Naive thymus-derived CD8-positive, alpha-beta T cell (primary cell): Measurements from ENCODE around the gene FAM185A. TPM values are rescaled to one million over a fixed set of nuclear protein-coding genes. Genes with fewer than 3 reads are reported as not detected.
A peak's percentile ranks its signal among the peaks of the same experiment; 100 is the strongest.

Source experiments
- ATAC-seq, 2 donors: fragments of 150-1000 bp; cut with Tn5 transposase in 1 of 2; sonication (Bioruptor Pico), chemical (Tn5 transposase) in 1 of 2; 1 replicate in 1 of 2; 2 replicates in 1 of 2; pipeline ENCODE4 v1.10.0; 2021; ENCODE audit warnings: mild to moderate bottlenecking in 2 of 2, moderate library complexity in 2 of 2
- POLR2A ChIA-PET: fragments of 350-600 bp; sonication (Branson Sonifier 250); formaldehyde crosslinking; loops from one replicate; lab custom pipeline; 2021; ENCODE audit warnings: antibody characterized with exemption; lab: Charles Lee
- DNase-seq, 10 donors: peaks; one replicate each; pipeline versions ENCODE4 v3.0.0 to v3.0.0-alpha.2; 2020 to 2022
- H3K27ac Mint-ChIP-seq, 10 donors: one replicate each; pipeline ENCODE4 v1.8.0; 2020 to 2022; ENCODE audit warnings: mild to moderate bottlenecking in 10 of 10, mixed read lengths in 10 of 10, moderate library complexity in 4 of 10, inconsistent platforms in 1 of 10
- H3K27me3 Mint-ChIP-seq, 5 donors: one replicate each; pipeline ENCODE4 v1.8.0; 2021 to 2022; ENCODE audit warnings: mixed read lengths in 5 of 5
- H3K36me3 Mint-ChIP-seq, 3 donors: one replicate each; pipeline ENCODE4 v1.8.0; 2020 to 2022; ENCODE audit warnings: mixed read lengths in 3 of 3, mild to moderate bottlenecking in 2 of 3, inconsistent platforms in 1 of 3
- H3K4me1 Mint-ChIP-seq, 4 donors: one replicate each; pipeline ENCODE4 v1.8.0; 2021 to 2022; ENCODE audit warnings: mixed read lengths in 4 of 4
- H3K4me3 Mint-ChIP-seq, 10 donors: one replicate each; pipeline ENCODE4 v1.8.0; 2020 to 2022; ENCODE audit warnings: mild to moderate bottlenecking in 10 of 10, mixed read lengths in 10 of 10, moderate library complexity in 6 of 10, inconsistent platforms in 1 of 10
- H3K9me3 Mint-ChIP-seq, 9 donors: one replicate each; pipeline ENCODE4 v1.8.0; 2020 to 2022; ENCODE audit warnings: mixed read lengths in 9 of 9, mild to moderate bottlenecking in 3 of 9, inconsistent platforms in 1 of 9, moderate library complexity in 1 of 9
- polyA plus RNA-seq, 3 donors: library from polyadenylated mRNA; unstranded; fragments of 300-500 nt; fragmentation: Illumina TruSeq; gene quantifications; one replicate each; pipeline ENCODE4 v1.2.3, GENCODE V29; 2021
- total RNA-seq, 8 experiments: library from RNA in 2 of 8; stranded (reverse) in 2 of 8; gene quantifications; one replicate each; pipeline ENCODE4 v1.2.3 and lab custom pipeline; 2021 to 2026

The FAM185A gene
- total and polyA plus RNA-seq, 5 experiments from 2014 or later, result 6.2 to 11.6 (median 7.1) TPM

DNA sequence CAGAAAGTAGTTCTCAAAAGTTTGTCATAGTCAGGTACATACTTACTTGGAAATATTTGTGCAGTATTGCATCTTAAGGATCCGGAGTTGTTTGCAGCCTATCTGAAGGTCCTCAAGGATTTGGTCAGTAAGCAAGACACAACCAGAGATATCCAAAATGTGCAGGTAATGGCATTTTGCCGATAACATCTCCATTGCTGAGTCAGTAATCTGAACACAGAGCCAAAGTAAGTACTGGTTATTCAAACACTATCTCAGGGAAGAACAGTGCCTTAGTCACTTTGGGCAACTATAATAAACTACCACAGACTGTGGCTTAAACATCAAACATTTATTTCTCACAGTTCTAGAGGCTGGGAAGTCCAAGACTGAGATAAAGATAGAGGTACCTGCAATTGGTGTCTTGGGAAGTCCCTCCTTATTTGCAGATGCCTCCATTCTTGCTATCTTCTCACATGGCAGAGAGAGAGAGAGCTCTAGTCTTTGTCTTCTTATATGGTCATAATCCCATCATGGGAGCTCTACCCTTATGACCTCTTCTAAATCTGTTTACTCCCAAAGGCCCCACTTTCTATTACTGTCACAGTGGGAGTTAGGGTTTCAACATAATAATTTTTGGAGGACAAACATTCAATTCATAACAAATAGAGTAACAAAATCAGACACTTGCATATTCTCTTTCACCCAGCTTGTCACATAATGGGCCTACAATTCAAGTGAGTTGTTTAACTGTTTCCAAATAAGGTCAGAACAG is 73.4 kb downstream of the FAM185A start:
- POLR2A ChIA-PET, result no interaction called here
- Mint-ChIP-seq H3K27ac (no peak overlapping the region), H3K4me3 (no peak overlapping the region), H3K9me3 (no peaks in the 10 kb centered on the region), H3K36me3 (peaks cover 4 to 33% (median 30%) of the 10 kb centered on the region in 3 donors), H3K27me3 (no peaks in the 10 kb centered on the region), H3K4me1 (no peaks in the 10 kb centered on the region)
- DNase-seq (no peak), ATAC-seq (no peak)

DNA sequence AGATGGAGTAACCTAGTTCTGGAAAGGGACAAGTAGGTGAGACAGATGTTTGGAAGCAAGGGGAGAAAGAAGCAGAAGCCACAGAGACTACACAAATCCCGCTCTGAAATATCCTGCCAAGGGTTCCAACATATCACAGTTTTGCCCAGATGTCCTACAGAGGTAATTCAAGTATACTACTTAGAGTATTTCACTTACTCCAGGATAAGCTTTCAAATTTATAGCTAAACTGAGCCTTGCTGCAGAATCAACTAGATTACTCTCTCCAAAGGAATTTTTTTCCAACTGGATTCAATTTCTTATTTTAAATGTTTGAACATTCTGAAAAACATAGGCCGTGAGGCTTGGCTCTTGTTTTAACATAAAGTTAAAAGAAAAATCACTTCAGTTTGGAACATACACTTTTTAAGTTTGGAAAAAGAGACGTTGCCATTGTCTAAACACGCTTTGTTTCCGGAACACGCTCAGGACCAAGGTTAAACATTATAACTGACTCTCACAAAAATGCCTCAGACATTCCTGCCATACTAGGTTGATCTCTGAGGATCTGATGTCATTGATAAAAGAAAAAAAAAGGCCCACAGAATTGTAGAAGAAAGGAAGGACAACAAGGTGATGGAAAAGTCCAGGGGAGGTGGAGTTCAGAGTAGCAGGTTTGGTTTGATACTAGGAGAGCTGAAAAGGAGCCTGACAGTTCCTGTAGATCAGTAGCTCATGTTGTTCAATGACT is 74.8 kb downstream of the FAM185A start:
- Mint-ChIP-seq H3K9me3 (no peaks in the 10 kb centered on the region), H3K4me3 (no peak overlapping the region), H3K36me3 (peaks cover 4 to 39% (median 36%) of the 10 kb centered on the region in 3 donors), H3K27ac (peak overlapping the region in 1 of 10 donors; percentile 39), H3K27me3 (no peaks in the 10 kb centered on the region), H3K4me1 (no peaks in the 10 kb centered on the region)
- POLR2A ChIA-PET, result no interaction called here
- ATAC-seq, result no peak
- no peak for DNase-seq

DNA sequence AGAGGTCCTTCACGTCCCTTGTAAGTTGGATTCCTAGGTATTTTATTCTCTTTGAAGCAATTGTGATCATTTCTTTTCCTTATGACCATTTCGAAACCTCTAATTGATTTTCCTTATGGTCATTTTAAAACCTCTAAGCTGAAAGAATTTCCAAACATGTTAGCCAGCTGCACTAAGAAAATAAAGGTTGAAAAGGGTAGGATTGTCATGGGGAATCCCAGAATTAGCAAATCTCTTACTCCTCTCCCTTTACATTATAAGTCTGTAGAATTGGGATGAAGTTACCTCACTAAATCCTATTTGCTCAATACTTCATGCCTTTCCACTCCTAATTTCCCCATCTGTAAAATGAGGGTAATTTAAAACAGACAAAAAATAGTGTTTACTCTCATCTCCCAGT is 79.5 kb downstream of the FAM185A start:
- H3K4me1 Mint-ChIP-seq, result peaks cover 0 to 2% (median 0%) of the 10 kb centered on the region in 4 donors
- no peaks in the 10 kb centered on the region for H3K27me3 Mint-ChIP-seq
- POLR2A ChIA-PET, result no interaction called here
- ATAC-seq, result no peak
- DNase-seq, result no peak
- no peaks in the 10 kb centered on the region for H3K9me3 Mint-ChIP-seq
- no peak overlapping the region for H3K27ac Mint-ChIP-seq
- peaks cover 0 to 47% (median 33%) of the 10 kb centered on the region in 3 donors for H3K36me3 Mint-ChIP-seq
- no peak overlapping the region for H3K4me3 Mint-ChIP-seq

DNA sequence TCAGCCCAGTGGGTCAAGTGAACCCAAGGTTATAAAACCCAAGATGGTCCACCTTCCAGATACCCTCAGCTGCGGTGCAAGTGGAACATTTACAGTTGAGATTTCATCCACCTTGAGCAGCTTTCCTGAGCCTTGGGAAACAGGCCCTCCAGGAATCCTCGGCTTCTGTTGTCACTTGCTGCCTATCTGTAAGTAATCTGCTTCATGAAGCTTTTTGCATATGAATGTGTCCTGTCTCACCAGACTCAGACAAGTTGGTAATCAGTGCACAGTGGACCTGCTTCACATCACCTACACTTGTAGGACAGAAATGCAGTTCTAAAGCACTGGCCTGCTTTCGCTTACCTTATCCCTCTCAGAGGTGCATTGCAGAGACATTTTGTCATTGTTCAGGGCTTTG is 80.3 kb downstream of the FAM185A start:
- Mint-ChIP-seq H3K9me3 (no peaks in the 10 kb centered on the region), H3K36me3 (peaks cover 0 to 45% (median 33%) of the 10 kb centered on the region in 3 donors), H3K27ac (no peak overlapping the region), H3K27me3 (no peaks in the 10 kb centered on the region), H3K4me3 (peak overlapping the region in 1 of 10 donors; percentile 42), H3K4me1 (peaks cover 0 to 2% (median 0%) of the 10 kb centered on the region in 4 donors)
- POLR2A ChIA-PET, result no interaction called here
- ATAC-seq (no peak), DNase-seq (no peak)

DNA sequence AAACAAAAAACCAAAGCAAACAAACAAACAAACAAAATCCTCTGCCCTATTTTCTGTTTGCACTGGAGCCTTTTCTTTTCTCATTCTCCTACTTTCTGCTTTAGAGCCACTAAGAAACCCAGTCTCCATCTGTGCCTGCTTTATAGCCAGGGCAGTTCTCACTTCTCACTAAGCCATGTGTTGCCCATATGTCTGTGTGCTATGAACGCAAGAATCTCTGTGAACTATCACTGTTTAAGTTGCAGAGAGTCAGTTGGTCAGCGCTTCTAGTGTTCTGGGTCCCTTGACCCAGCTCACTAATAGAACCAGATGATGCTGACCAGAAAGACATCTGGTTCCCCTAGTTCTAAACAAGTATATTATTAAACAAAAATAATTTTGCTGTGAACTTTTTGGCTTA is 81.4 kb downstream of the FAM185A start:
- DNase-seq, result no peak
- Mint-ChIP-seq H3K9me3 (no peaks in the 10 kb centered on the region), H3K4me3 (no peak overlapping the region), H3K27me3 (no peaks in the 10 kb centered on the region), H3K27ac (no peak overlapping the region), H3K4me1 (peaks cover 0 to 2% (median 0%) of the 10 kb centered on the region in 4 donors), H3K36me3 (peaks cover 0 to 48% (median 33%) of the 10 kb centered on the region in 3 donors)
- no peak for ATAC-seq
- POLR2A ChIA-PET, result no interaction called here

DNA sequence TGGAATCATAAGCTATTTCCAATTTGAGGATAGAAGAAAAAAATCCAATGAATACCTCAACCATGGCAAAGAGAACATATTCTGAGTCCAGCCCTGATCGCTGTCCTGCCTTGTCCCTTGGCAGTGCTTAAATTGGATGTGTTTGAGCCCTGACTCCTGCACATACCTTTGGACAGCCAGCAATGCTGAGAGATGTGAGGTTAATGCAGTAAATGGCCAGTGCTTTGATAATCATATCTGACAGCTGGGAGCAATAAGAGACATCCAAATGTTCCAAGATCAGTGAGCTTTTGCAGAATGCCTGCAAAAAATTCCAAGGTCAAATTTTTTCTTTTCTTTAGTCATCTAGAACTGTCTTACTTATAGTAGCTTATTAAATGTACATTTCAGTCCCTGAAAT is 83.9 kb downstream of the FAM185A start:
- H3K27me3 Mint-ChIP-seq, result no peaks in the 10 kb centered on the region

DNA sequence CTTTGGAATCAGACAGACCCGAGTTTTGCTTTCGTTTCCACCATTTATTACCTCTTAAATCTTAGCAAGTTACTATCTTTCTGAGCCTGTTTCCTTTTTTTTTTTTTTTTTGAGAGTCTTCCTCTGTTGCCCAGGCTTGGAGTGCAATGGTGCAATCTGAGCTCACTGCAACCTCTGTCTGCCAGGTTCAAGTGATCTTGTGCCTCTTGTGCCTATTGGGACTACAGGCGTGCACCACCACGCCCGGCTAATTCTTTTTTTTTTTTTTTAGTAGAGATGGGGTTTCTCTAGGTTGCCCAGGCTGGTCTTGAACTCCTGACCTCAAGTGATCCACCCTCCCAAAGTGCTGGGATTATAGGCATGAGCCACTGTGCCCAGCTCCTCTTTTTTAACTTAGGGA is 84.5 kb downstream of the FAM185A start:
- Mint-ChIP-seq H3K27ac (no peak overlapping the region), H3K27me3 (no peaks in the 10 kb centered on the region), H3K36me3 (peaks cover 3 to 50% (median 28%) of the 10 kb centered on the region in 3 donors), H3K4me1 (peaks cover 0 to 2% (median 0%) of the 10 kb centered on the region in 4 donors), H3K4me3 (no peak overlapping the region), H3K9me3 (no peaks in the 10 kb centered on the region)
- no peak for ATAC-seq
- POLR2A ChIA-PET, result no interaction called here
- DNase-seq, result no peak

More for the DNA sequence above, 83.9 kb downstream of the FAM185A start:
- ATAC-seq, result no peak
- POLR2A ChIA-PET, result no interaction called here
- Mint-ChIP-seq H3K36me3 (peaks cover 3 to 52% (median 31%) of the 10 kb centered on the region in 3 donors), H3K4me3 (no peak overlapping the region), H3K9me3 (no peaks in the 10 kb centered on the region), H3K4me1 (peaks cover 0 to 2% (median 0%) of the 10 kb centered on the region in 4 donors), H3K27ac (no peak overlapping the region)
- DNase-seq, result no peak

DNA sequence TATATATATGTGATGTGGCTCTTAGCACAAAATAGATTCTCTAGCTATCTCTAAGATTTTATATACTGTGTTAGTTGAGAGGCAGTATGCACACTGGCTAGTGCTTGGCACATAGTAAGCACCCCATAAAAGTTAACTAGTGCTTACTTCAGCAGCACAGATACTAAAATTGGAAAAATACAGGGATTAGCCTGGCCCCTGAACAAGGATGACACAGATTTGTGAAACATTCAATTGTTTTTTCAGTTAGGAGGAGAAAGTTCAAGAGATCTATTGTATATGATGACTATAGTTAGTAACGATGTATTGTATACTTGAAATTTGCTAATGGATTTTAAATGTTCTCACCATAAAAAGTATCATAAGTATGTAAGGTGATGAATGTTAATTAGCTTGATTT is 85.7 kb downstream of the FAM185A start:
- DNase-seq (no peak), ATAC-seq (no peak)
- H3K27ac Mint-ChIP-seq, result no peak overlapping the region
- H3K4me1 Mint-ChIP-seq, result peaks cover 0 to 2% (median 0%) of the 10 kb centered on the region in 4 donors
- no peaks in the 10 kb centered on the region for H3K9me3 Mint-ChIP-seq
- POLR2A ChIA-PET, result no interaction called here
- H3K27me3 Mint-ChIP-seq, result no peaks in the 10 kb centered on the region
- peaks cover 3 to 44% (median 21%) of the 10 kb centered on the region in 3 donors for H3K36me3 Mint-ChIP-seq
- no peak overlapping the region for H3K4me3 Mint-ChIP-seq

DNA sequence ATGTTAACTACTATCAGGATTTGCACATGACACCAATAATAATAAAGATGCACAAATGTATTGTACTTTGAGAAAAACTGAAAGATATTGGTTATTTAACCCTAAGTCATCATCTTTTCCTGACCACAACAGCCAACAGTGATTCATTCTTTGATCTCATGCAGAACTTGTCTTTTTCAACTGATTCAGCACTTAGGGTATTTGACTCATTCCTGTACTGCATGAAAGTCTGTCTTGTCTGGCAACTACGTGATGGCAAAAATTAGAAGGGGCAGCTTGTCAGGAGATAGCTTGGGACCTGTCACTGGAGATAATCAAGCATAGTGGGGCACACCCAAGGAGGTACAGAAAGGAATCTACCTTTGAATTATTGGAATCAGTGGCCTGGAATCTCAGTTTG is 86.2 kb downstream of the FAM185A start:
- no peak for ATAC-seq
- POLR2A ChIA-PET, result no interaction called here
- no peaks in the 10 kb centered on the region for H3K9me3 Mint-ChIP-seq
- no peaks in the 10 kb centered on the region for H3K27me3 Mint-ChIP-seq
- peaks cover 0 to under 1% (median 0%) of the 10 kb centered on the region in 4 donors for H3K4me1 Mint-ChIP-seq
- no peak for DNase-seq
- peaks cover 3 to 42% (median 19%) of the 10 kb centered on the region in 3 donors for H3K36me3 Mint-ChIP-seq
- no peak overlapping the region for H3K27ac Mint-ChIP-seq
- H3K4me3 Mint-ChIP-seq, result no peak overlapping the region

DNA sequence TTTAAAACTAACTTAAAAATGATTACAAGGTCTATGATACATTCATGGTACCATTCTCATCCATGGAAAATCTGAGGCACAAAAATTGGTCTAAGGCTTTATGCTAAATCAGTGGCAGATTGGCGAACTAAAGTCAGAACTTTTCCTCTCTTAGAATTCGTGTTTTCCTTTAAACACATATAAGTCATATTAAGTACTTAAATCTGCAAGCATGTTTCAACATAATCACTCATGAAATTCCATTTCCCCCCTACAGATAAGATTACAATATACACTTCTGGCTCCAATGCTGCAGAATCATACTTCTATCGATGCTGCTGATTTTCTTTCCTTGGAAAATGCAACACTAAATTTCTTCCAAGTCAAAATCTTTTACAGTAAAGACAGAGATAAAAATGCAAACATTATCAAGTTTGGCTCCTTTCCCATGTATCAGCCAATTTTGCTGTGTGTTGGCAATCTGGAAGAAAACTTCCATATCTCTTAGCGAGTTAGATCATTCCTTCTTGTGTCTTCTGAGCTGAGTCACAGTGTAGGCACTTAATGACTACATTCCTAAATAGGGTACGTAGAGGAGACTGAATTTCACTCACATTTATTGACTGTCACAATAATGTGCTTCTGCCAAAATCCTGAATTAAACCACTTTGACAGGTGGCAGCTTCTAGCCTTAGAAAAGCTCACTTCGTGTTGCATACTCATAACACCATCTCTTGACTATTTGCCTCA is 87.6 kb downstream of the FAM185A start:
- H3K9me3 Mint-ChIP-seq, result no peaks in the 10 kb centered on the region
- no peaks in the 10 kb centered on the region for H3K27me3 Mint-ChIP-seq
- no peak overlapping the region for H3K4me3 Mint-ChIP-seq
- DNase-seq (no peak), ATAC-seq (no peak)
- no peaks in the 10 kb centered on the region for H3K4me1 Mint-ChIP-seq
- POLR2A ChIA-PET, result no interaction called here
- H3K36me3 Mint-ChIP-seq, result peaks cover 3 to 34% (median 19%) of the 10 kb centered on the region in 3 donors
- H3K27ac Mint-ChIP-seq, result no peak overlapping the region

DNA sequence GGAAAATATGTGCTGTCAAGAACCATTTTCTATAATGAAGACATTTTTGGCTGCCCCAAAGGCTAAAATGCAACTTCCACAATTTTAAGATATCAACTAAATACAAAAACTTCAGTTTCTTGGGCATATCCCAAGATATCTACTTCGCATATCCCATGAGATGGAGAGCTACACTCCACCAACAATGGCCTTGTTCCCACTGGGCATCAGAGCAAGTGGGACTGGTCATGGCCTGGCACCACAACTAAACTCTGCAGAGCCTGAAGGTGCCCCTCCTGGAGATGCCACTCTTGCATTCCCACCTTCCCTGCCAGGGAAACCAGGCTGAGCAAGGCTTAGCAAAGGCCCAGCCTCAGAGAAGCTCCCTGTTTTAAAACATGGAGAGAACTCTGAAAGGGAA is 88.2 kb downstream of the FAM185A start:
- DNase-seq (no peak), ATAC-seq (no peak)
- Mint-ChIP-seq H3K27ac (no peak overlapping the region), H3K4me1 (no peaks in the 10 kb centered on the region), H3K4me3 (no peak overlapping the region), H3K9me3 (no peaks in the 10 kb centered on the region), H3K27me3 (no peaks in the 10 kb centered on the region), H3K36me3 (peaks cover 3 to 30% (median 19%) of the 10 kb centered on the region in 3 donors)
- POLR2A ChIA-PET, result no interaction called here

DNA sequence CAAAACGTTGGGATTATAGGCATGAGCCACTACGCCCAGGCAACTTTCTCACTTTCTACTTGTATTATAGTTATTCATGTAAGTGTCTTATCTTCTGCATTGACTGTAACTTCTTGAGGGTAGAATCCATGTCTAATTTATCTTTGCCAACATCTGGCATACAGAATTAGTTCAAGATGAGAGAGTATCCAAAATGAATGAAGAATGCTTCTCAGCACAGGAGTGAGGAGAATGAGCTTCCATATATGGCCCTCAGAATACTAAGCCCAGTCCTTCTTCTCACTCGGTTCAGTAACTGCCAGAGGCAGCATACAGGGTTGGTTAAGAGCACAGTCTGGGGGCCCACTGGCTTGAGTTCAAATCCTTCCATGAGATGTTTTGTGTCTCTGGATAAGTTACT is 89.0 kb downstream of the FAM185A start:
- H3K27me3 Mint-ChIP-seq, result no peaks in the 10 kb centered on the region
- ATAC-seq (no peak), DNase-seq (no peak)
- H3K4me1 Mint-ChIP-seq, result no peaks in the 10 kb centered on the region
- H3K27ac Mint-ChIP-seq, result no peak overlapping the region
- no peak overlapping the region for H3K4me3 Mint-ChIP-seq
- H3K36me3 Mint-ChIP-seq, result peaks cover 9 to 27% (median 22%) of the 10 kb centered on the region in 3 donors
- POLR2A ChIA-PET, result no interaction called here
- H3K9me3 Mint-ChIP-seq, result peaks cover 0 to 4% (median 0%) of the 10 kb centered on the region in 9 donors
